GM21825 (cell line): ENCODE data around the gene GRAMD4.

Experiments
- ATAC-seq: cut with Tn5 transposase; IDR thresholded peaks from one replicate; pipeline ENCODE4 v1.9.1; 2021; ENCODE audit warnings: mild to moderate bottlenecking, moderate library complexity; ENCODE audit not compliant: unreplicated experiment

GRAMD4 gene

GRCh38 chr22:46666577-46667244 is 46.5 kb downstream of the GRAMD4 start:
- ATAC-seq, result no peak

GRCh38 chr22:46667245-46667623 is 47.0 kb downstream of the GRAMD4 start:
- no peak for ATAC-seq

GRCh38 chr22:46668116-46668515 is 47.9 kb downstream of the GRAMD4 start:
- no peak for ATAC-seq

- no peak for ATAC-seq
Measured at GRCh38 chr22:46669201-46669600, 49.0 kb downstream of the GRAMD4 start.

GRCh38 chr22:46671824-46672432 is 51.7 kb downstream of the GRAMD4 start:
- ATAC-seq, result no peak

- ATAC-seq, result no peak
Measured at GRCh38 chr22:46672731-46673130, 52.5 kb downstream of the GRAMD4 start.

- ATAC-seq, result no peak
Measured at GRCh38 chr22:46673205-46673604, 53.0 kb downstream of the GRAMD4 start.

- no peak for ATAC-seq
Measured at GRCh38 chr22:46673662-46674236, 53.6 kb downstream of the GRAMD4 start.

GRCh38 chr22:46674367-46674781 is 54.2 kb downstream of the GRAMD4 start:
- no peak for ATAC-seq

GRCh38 chr22:46674906-46675305 is 54.7 kb downstream of the GRAMD4 start:
- ATAC-seq, result no peak

GRCh38 chr22:46675479-46675878 is 55.3 kb downstream of the GRAMD4 start:
- ATAC-seq, result no peak

GRCh38 chr22:46675938-46676337 is 55.8 kb downstream of the GRAMD4 start:
- ATAC-seq, result no peak

- ATAC-seq, result no peak
Measured at GRCh38 chr22:46676479-46676878, 56.3 kb downstream of the GRAMD4 start.

GRCh38 chr22:46676881-46677280 is 56.7 kb downstream of the GRAMD4 start:
- no peak for ATAC-seq

GRCh38 chr22:46677323-46678002 is 57.3 kb downstream of the GRAMD4 start:
- no peak for ATAC-seq

- no peak for ATAC-seq
Measured at GRCh38 chr22:46678003-46678657, 57.9 kb downstream of the GRAMD4 start.

- no peak for ATAC-seq
Measured at GRCh38 chr22:46678785-46679700, 58.9 kb downstream of the GRAMD4 start.

GRCh38 chr22:46679706-46680269 is 59.6 kb downstream of the GRAMD4 start:
- ATAC-seq, result no peak

GRCh38 chr22:46681010-46681409 is 60.8 kb downstream of the GRAMD4 start:
- no peak for ATAC-seq
